A673 (cell line): ENCODE results near the gene XRCC1.

Experiments used
- EZH2 ChIP-seq: fragments of 200-600 bp; sonication (generic); IDR thresholded peaks from 2 replicates; pipeline ENCODE4 v1.6.1; 2017; ENCODE audit warnings: borderline replicate concordance, low read depth, mild to moderate bottlenecking, mixed read lengths, antibody characterized with exemption, low read length; ENCODE audit not compliant: poor library complexity, severe bottlenecking
- TF ChIP-seq, protein P1 (sequence below): fragments of 300-800, 200-600 bp; sonication (generic); conservative IDR thresholded peaks from 2 replicates; pipeline ENCODE4 v1.5.1; 2017; ENCODE audit warnings: low read depth, mild to moderate bottlenecking, antibody characterized with exemption, low read length, moderate library complexity, mixed read lengths

DNA sequence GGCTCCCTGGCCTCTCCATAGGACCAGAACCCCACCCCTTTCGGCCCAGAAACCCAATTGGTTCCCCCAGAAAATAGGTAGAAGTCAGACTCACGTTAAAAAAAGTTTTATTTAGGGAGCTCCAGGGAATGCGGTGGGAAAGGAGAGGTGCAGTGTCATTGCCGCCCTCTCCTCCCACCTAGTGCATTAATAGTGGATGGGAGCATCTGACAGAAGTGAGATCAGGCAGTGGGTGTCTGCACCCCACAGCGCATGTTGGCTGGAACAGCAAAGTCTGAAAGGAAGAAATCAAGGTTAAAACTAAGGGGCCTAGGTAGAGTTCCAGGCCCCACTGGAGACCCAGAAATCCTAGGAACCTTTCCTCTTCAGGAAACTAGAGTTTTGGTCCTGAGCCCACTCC, 68.7 kb downstream of the XRCC1 start:
- TF ChIP-seq, protein P1, sequence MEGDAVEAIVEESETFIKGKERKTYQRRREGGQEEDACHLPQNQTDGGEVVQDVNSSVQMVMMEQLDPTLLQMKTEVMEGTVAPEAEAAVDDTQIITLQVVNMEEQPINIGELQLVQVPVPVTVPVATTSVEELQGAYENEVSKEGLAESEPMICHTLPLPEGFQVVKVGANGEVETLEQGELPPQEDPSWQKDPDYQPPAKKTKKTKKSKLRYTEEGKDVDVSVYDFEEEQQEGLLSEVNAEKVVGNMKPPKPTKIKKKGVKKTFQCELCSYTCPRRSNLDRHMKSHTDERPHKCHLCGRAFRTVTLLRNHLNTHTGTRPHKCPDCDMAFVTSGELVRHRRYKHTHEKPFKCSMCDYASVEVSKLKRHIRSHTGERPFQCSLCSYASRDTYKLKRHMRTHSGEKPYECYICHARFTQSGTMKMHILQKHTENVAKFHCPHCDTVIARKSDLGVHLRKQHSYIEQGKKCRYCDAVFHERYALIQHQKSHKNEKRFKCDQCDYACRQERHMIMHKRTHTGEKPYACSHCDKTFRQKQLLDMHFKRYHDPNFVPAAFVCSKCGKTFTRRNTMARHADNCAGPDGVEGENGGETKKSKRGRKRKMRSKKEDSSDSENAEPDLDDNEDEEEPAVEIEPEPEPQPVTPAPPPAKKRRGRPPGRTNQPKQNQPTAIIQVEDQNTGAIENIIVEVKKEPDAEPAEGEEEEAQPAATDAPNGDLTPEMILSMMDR, result no peak
- TF ChIP-seq EZH2, result no peak
